Measurements from ENCODE around the gene SCUBE1. TPM values are rescaled to one million over a fixed set of nuclear protein-coding genes. Genes with fewer than 3 reads are reported as not detected.

Gene SCUBE1
- total RNA-seq, 1 donor from 2014 or later, result 42.8 TPM

- H3K27me3 Mint-ChIP-seq, result peaks cover 44% of the 10 kb centered on the region
- peaks cover 26% of the 10 kb centered on the region for H3K4me1 Mint-ChIP-seq (ENCODE audit: unreplicated experiment)
- no peak overlapping the region for H3K27ac Mint-ChIP-seq
- no peak overlapping the region for H3K4me3 Mint-ChIP-seq
- DNase-seq (ENCODE audit: extremely low spot score, unreplicated experiment), result no peak
- no peak for TF ChIP-seq CTCF (conservative IDR thresholded peaks at IDR 0.05)
- peaks cover 5% of the 10 kb centered on the region for H3K9me3 Mint-ChIP-seq
- H3K36me3 Mint-ChIP-seq, result no peaks in the 10 kb centered on the region
These were observed 26.9 kb upstream of the SCUBE1 start for GRCh38 chr22:43370036-43370435.

GRCh38 chr22:43365715-43366440, 22.7 kb upstream of the SCUBE1 start:
- no peaks in the 10 kb centered on the region for H3K9me3 Mint-ChIP-seq
- H3K36me3 Mint-ChIP-seq, result no peaks in the 10 kb centered on the region
- H3K27me3 Mint-ChIP-seq, result peaks cover 37% of the 10 kb centered on the region
- TF ChIP-seq CTCF (conservative IDR thresholded peaks at IDR 0.05), result no peak
- H3K4me1 Mint-ChIP-seq (ENCODE audit: unreplicated experiment), result peaks cover 21% of the 10 kb centered on the region
- H3K27ac Mint-ChIP-seq, result no peak overlapping the region
- no peak overlapping the region for H3K4me3 Mint-ChIP-seq
- DNase-seq (ENCODE audit: extremely low spot score, unreplicated experiment), result no peak

GRCh38 chr22:43364169-43364435, 20.9 kb upstream of the SCUBE1 start:
- H3K4me1 Mint-ChIP-seq (ENCODE audit: unreplicated experiment), result peaks cover 11% of the 10 kb centered on the region
- no peak for TF ChIP-seq CTCF (conservative IDR thresholded peaks at IDR 0.05)
- peaks cover 29% of the 10 kb centered on the region for H3K27me3 Mint-ChIP-seq
- H3K9me3 Mint-ChIP-seq, result no peaks in the 10 kb centered on the region
- no peak overlapping the region for H3K4me3 Mint-ChIP-seq
- no peak for DNase-seq (ENCODE audit: extremely low spot score, unreplicated experiment)
- H3K27ac Mint-ChIP-seq, result no peak overlapping the region
- no peaks in the 10 kb centered on the region for H3K36me3 Mint-ChIP-seq

- Mint-ChIP-seq H3K4me3 (no peak overlapping the region), H3K36me3 (no peaks in the 10 kb centered on the region), H3K27ac (no peak overlapping the region), H3K9me3 (no peaks in the 10 kb centered on the region), H3K27me3 (peaks cover 27% of the 10 kb centered on the region), H3K4me1 (ENCODE audit: unreplicated experiment) (peaks cover 10% of the 10 kb centered on the region)
- no peak for TF ChIP-seq CTCF (conservative IDR thresholded peaks at IDR 0.05)
- DNase-seq (ENCODE audit: extremely low spot score, unreplicated experiment), result no peak
These were observed 20.4 kb upstream of the SCUBE1 start for GRCh38 chr22:43363315-43364168.

- no peak for DNase-seq (ENCODE audit: extremely low spot score, unreplicated experiment)
- TF ChIP-seq CTCF (conservative IDR thresholded peaks at IDR 0.05), result no peak
- no peaks in the 10 kb centered on the region for H3K9me3 Mint-ChIP-seq
- H3K4me3 Mint-ChIP-seq, result no peak overlapping the region
- H3K36me3 Mint-ChIP-seq, result no peaks in the 10 kb centered on the region
- peaks cover 2% of the 10 kb centered on the region for H3K4me1 Mint-ChIP-seq (ENCODE audit: unreplicated experiment)
- peaks cover 22% of the 10 kb centered on the region for H3K27me3 Mint-ChIP-seq
- no peak overlapping the region for H3K27ac Mint-ChIP-seq
These were observed 17.4 kb upstream of the SCUBE1 start for GRCh38 chr22:43360576-43360975.
